K562 (cell line): ENCODE data around the gene SYS1. TPM values are rescaled to one million over a fixed set of nuclear protein-coding genes. Genes with fewer than 3 reads are reported as not detected.

ENCODE experiments used
- CREBBP ChIP-seq: IDR thresholded peaks from one replicate; pipeline ENCODE4 v1.6.1; 2012; ENCODE audit warnings: low read depth, mild to moderate bottlenecking, control low read depth, inconsistent platforms, low read length
- ETV6 ChIP-seq, 3 experiments: fragments of 150-350 bp in 1 of 3; sonication (generic) in 1 of 3; formaldehyde crosslinking in 1 of 3; IDR thresholded peaks; 2 replicates each; pipeline versions ENCODE4 v1.6.1 to v1.8.0; 2014 to 2022; ENCODE audit warnings: borderline replicate concordance in 2 of 3, low read depth in 2 of 3, antibody characterized with exemption in 1 of 3, low read length in 1 of 3, mild to moderate bottlenecking in 1 of 3, missing genetic modification reagents in 1 of 3
- GATA2 ChIP-seq: sonication (generic); formaldehyde crosslinking; IDR thresholded peaks from 2 replicates; pipeline ENCODE4 v1.4.0; 2020; ENCODE audit warnings: mild to moderate bottlenecking, missing genetic modification reagents
- HDAC1 ChIP-seq, 2 experiments: fragments of 450-650 bp; IDR thresholded peaks; 2 replicates each; pipeline ENCODE4 v1.6.1; 2016 to 2017; ENCODE audit warnings: inconsistent platforms in 1 of 2, mild to moderate bottlenecking in 1 of 2, moderate library complexity in 1 of 2
- LEF1 ChIP-seq: fragments of 450-650 bp; IDR thresholded peaks from 2 replicates; pipeline ENCODE4 v1.6.1; 2016; ENCODE audit warnings: mild to moderate bottlenecking
- MXI1 ChIP-seq: IDR thresholded peaks from 2 replicates; pipeline ENCODE4 v1.6.1; 2011; ENCODE audit warnings: low read depth, mild to moderate bottlenecking, improper control_type of control experiment, low read length
- NEUROD1 ChIP-seq: fragments of 150-350 bp; IDR thresholded peaks from 2 replicates; pipeline ENCODE4 v1.6.1; 2014; ENCODE audit warnings: borderline replicate concordance, low read length, low read depth; ENCODE audit not compliant: partially characterized antibody
- PRDM10 ChIP-seq: fragments of 450-650 bp; IDR thresholded peaks from 2 replicates; pipeline ENCODE4 v1.6.1; 2018; ENCODE audit not compliant: partially characterized antibody
- RNF2 ChIP-seq: sonication (generic); IDR thresholded peaks from 2 replicates; pipeline ENCODE4 v1.6.1; 2016
- SAFB ChIP-seq: fragments of 200-400 bp; formaldehyde crosslinking; IDR thresholded peaks from 2 replicates; pipeline ENCODE4 v1.6.1; 2017; ENCODE audit warnings: low read depth, low read length, borderline replicate concordance
- TEAD4 ChIP-seq, 2 experiments: sonication (generic) in 1 of 2; formaldehyde crosslinking in 1 of 2; IDR thresholded peaks; 2 replicates each; pipeline versions ENCODE4 v1.6.1 to v1.8.0; 2012 to 2022; ENCODE audit warnings: borderline replicate concordance in 1 of 2, inconsistent platforms in 1 of 2, low read length in 1 of 2, mild to moderate bottlenecking in 1 of 2, missing genetic modification reagents in 1 of 2
- THRAP3 ChIP-seq: fragments of 450-650 bp; IDR thresholded peaks from 2 replicates; pipeline ENCODE4 v1.6.1; 2016; ENCODE audit warnings: mild to moderate bottlenecking, inconsistent platforms, borderline replicate concordance
- polyA plus RNA-seq, 8 experiments: library from polyadenylated mRNA; depleted of rRNA in 4 of 8; stranded (reverse) in 5 of 8; unstranded in 3 of 8; fragments of >200 nt; fragmentation: Nextera tagmentation in 2 of 8; fragmentation: Illumina TruSeq in 1 of 8; extraction: Ambion mirVana in 2 of 8; extraction: Trizol in 1 of 8; gene quantifications; 2 replicates each; pipeline versions ENCODE4 v1.2.1 to v1.2.3, GENCODE V29; 2011 to 2014; ENCODE audit warnings: inconsistent platforms in 1 of 8, missing spikeins in 1 of 8
- total RNA-seq, 7 experiments: library from RNA; depleted of rRNA in 6 of 7; stranded (reverse); fragments of >200 nt in 6 of 7; fragmentation: Illumina TruSeq in 2 of 7; extraction: Trizol in 2 of 7; gene quantifications; 2 replicates each; pipeline versions ENCODE4 v1.2.1 to v1.2.3, GENCODE V29; 2011 to 2021; ENCODE audit warnings: low replicate concordance in 1 of 7
- TF ChIP-seq, protein P1 (sequence below): sonication (generic); formaldehyde crosslinking; IDR thresholded peaks from 2 replicates; pipeline ENCODE4 v1.8.0; 2023; ENCODE audit warnings: missing genetic modification reagents, mild to moderate bottlenecking, borderline replicate concordance
- TF ChIP-seq, protein P2 (sequence below): sonication (generic); formaldehyde crosslinking; IDR thresholded peaks from 2 replicates; pipeline ENCODE4 v1.9.0; 2022; ENCODE audit warnings: mild to moderate bottlenecking, missing genetic modification reagents
- TF ChIP-seq, protein P3 (sequence below): fragments of 450-650 bp; IDR thresholded peaks from 2 replicates; pipeline ENCODE4 v1.6.1; 2016

SYS1 gene
- total and polyA plus RNA-seq, 9 of the 15 experiments (the other 6 are each of a cell fraction or from before 2014, with no cell fraction given) = 11.1 to 25.2 (median 17.5) TPM

GRCh38 chr20:45337367-45338120, 25.4 kb upstream of the SYS1 start (continued):
- TF ChIP-seq, protein P1, sequence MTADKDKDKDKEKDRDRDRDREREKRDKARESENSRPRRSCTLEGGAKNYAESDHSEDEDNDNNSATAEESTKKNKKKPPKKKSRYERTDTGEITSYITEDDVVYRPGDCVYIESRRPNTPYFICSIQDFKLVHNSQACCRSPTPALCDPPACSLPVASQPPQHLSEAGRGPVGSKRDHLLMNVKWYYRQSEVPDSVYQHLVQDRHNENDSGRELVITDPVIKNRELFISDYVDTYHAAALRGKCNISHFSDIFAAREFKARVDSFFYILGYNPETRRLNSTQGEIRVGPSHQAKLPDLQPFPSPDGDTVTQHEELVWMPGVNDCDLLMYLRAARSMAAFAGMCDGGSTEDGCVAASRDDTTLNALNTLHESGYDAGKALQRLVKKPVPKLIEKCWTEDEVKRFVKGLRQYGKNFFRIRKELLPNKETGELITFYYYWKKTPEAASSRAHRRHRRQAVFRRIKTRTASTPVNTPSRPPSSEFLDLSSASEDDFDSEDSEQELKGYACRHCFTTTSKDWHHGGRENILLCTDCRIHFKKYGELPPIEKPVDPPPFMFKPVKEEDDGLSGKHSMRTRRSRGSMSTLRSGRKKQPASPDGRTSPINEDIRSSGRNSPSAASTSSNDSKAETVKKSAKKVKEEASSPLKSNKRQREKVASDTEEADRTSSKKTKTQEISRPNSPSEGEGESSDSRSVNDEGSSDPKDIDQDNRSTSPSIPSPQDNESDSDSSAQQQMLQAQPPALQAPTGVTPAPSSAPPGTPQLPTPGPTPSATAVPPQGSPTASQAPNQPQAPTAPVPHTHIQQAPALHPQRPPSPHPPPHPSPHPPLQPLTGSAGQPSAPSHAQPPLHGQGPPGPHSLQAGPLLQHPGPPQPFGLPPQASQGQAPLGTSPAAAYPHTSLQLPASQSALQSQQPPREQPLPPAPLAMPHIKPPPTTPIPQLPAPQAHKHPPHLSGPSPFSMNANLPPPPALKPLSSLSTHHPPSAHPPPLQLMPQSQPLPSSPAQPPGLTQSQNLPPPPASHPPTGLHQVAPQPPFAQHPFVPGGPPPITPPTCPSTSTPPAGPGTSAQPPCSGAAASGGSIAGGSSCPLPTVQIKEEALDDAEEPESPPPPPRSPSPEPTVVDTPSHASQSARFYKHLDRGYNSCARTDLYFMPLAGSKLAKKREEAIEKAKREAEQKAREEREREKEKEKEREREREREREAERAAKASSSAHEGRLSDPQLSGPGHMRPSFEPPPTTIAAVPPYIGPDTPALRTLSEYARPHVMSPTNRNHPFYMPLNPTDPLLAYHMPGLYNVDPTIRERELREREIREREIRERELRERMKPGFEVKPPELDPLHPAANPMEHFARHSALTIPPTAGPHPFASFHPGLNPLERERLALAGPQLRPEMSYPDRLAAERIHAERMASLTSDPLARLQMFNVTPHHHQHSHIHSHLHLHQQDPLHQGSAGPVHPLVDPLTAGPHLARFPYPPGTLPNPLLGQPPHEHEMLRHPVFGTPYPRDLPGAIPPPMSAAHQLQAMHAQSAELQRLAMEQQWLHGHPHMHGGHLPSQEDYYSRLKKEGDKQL (CRISPR knock-in tag) = no peak
- TF ChIP-seq, protein P2, sequence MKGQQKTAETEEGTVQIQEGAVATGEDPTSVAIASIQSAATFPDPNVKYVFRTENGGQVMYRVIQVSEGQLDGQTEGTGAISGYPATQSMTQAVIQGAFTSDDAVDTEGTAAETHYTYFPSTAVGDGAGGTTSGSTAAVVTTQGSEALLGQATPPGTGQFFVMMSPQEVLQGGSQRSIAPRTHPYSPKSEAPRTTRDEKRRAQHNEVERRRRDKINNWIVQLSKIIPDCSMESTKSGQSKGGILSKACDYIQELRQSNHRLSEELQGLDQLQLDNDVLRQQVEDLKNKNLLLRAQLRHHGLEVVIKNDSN (CRISPR knock-in tag) = no peak
- TF ChIP-seq NEUROD1 (no peak), ETV6 (IDR thresholded peaks at IDR 0.05; ENCODE audit: borderline replicate concordance in 1 of 2, low read depth in 2 of 2, low read length in 1 of 2) (no peak), ETV6 (CRISPR knock-in tag; IDR thresholded peaks at IDR 0.05; ENCODE audit: borderline replicate concordance) (no peak), HDAC1 (IDR thresholded peaks at IDR 0.05) (peak in 1 of 2 experiments; percentile 58; a peak in 2 of 4 replicates), SAFB (peak; percentile 29; the same call in 1 of the 2 replicates), THRAP3 (no peak), MXI1 (no peak), LEF1 (peak; percentile 42; the same call in 1 of the 2 replicates), GATA2 (CRISPR knock-in tag) (peak; percentile 88), RNF2 (0 out of 2 replicates have a peak, but pooled peaks have one; percentile 45), CREBBP (no peak), PRDM10 (peak; percentile 61), TEAD4 (IDR thresholded peaks at IDR 0.05; ENCODE audit: low read length) (peak; percentile 78), TEAD4 (CRISPR knock-in tag; IDR thresholded peaks at IDR 0.05; ENCODE audit: borderline replicate concordance) (no peak)
- TF ChIP-seq, protein P3, sequence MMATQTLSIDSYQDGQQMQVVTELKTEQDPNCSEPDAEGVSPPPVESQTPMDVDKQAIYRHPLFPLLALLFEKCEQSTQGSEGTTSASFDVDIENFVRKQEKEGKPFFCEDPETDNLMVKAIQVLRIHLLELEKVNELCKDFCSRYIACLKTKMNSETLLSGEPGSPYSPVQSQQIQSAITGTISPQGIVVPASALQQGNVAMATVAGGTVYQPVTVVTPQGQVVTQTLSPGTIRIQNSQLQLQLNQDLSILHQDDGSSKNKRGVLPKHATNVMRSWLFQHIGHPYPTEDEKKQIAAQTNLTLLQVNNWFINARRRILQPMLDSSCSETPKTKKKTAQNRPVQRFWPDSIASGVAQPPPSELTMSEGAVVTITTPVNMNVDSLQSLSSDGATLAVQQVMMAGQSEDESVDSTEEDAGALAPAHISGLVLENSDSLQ = peak; percentile 30; the same call in 1 of the 2 replicates
